ENCODE data around the gene LIPE. TPM values are rescaled to one million over a fixed set of nuclear protein-coding genes. Genes with fewer than 3 reads are reported as not detected.

LIPE gene
- polyA plus RNA-seq, 4 donors: 8.6 to 14.7 (median 9.6) TPM

- no peak for DNase-seq (ENCODE audit: low read depth in 4 of 4, low spot score in 3 of 4)
These were observed 18.8 kb upstream of the LIPE start for GRCh38 chr19:42445948-42446347.

GRCh38 chr19:42443944-42444398 lies 16.8 kb upstream of the LIPE start:
- no peak for DNase-seq (ENCODE audit: low read depth in 4 of 4, low spot score in 3 of 4)

GRCh38 chr19:42442833-42443232 lies 15.6 kb upstream of the LIPE start, which contains the start of gene CXCL17:
Gene CXCL17, minus strand, starts transcription at chr19:42442946. Its CDS starts 114 bp downstream, at chr19:42442832.
- no peak for DNase-seq (ENCODE audit: low read depth in 4 of 4, low spot score in 3 of 4)

GRCh38 chr19:42441049-42441445 lies 13.9 kb upstream of the LIPE start:
- DNase-seq (ENCODE audit: low read depth in 4 of 4, low spot score in 3 of 4): no peak

GRCh38 chr19:42440357-42441048 lies 13.3 kb upstream of the LIPE start:
- DNase-seq (ENCODE audit: low read depth in 4 of 4, low spot score in 3 of 4): no peak

GRCh38 chr19:42436006-42436405 lies 8.8 kb upstream of the LIPE start:
- no peak for DNase-seq (ENCODE audit: low read depth in 4 of 4, low spot score in 3 of 4)

GRCh38 chr19:42435316-42435715 lies 8.1 kb upstream of the LIPE start:
- no peak for DNase-seq (ENCODE audit: low read depth in 4 of 4, low spot score in 3 of 4)

GRCh38 chr19:42433503-42434260 lies 6.5 kb upstream of the LIPE start:
- peak in 1 of 4 donors; percentile 47 for DNase-seq (ENCODE audit: low read depth in 4 of 4, low spot score in 3 of 4)

GRCh38 chr19:42431486-42431885 lies 4.3 kb upstream of the LIPE start:
- no peak for DNase-seq (ENCODE audit: low read depth in 4 of 4, low spot score in 3 of 4)

GRCh38 chr19:42428676-42429075 lies 1.5 kb upstream of the LIPE start:
- DNase-seq (ENCODE audit: low read depth in 4 of 4, low spot score in 3 of 4): no peak

- DNase-seq (ENCODE audit: low read depth in 4 of 4, low spot score in 3 of 4): no peak
These were observed 545 bp downstream of the LIPE start for GRCh38 chr19:42426643-42427042.

GRCh38 chr19:42424712-42425131 lies 2.5 kb downstream of the LIPE start:
- no peak for DNase-seq (ENCODE audit: low read depth in 4 of 4, low spot score in 3 of 4)

- no peak for DNase-seq (ENCODE audit: low read depth in 4 of 4, low spot score in 3 of 4)
These were observed 2.9 kb downstream of the LIPE start for GRCh38 chr19:42424345-42424707.

- DNase-seq (ENCODE audit: low read depth in 4 of 4, low spot score in 3 of 4): peak; percentile 84 to 90 (median 86)
These were observed 3.5 kb downstream of the LIPE start for GRCh38 chr19:42423462-42424344.

- DNase-seq (ENCODE audit: low read depth in 4 of 4, low spot score in 3 of 4): peak in 3 of 4 donors; percentile 45 to 48 (median 46)
These were observed 4.2 kb downstream of the LIPE start for GRCh38 chr19:42422901-42423461.

GRCh38 chr19:42422092-42422900 lies 4.9 kb downstream of the LIPE start:
- no peak for DNase-seq (ENCODE audit: low read depth in 4 of 4, low spot score in 3 of 4)

- DNase-seq (ENCODE audit: low read depth in 4 of 4, low spot score in 3 of 4): no peak
These were observed 5.6 kb downstream of the LIPE start for GRCh38 chr19:42421591-42422031.

GRCh38 chr19:42421101-42421500 lies 6.1 kb downstream of the LIPE start:
- no peak for DNase-seq (ENCODE audit: low read depth in 4 of 4, low spot score in 3 of 4)

GRCh38 chr19:42420055-42420544 lies 7.1 kb downstream of the LIPE start:
- DNase-seq (ENCODE audit: low read depth in 4 of 4, low spot score in 3 of 4): no peak

- no peak for DNase-seq (ENCODE audit: low read depth in 4 of 4, low spot score in 3 of 4)
These were observed 7.9 kb downstream of the LIPE start for GRCh38 chr19:42419309-42419708.

All from left renal pelvis (tissue), 4 donors.